Nephron (organoid): ENCODE data around the gene VIT.

Source experiments
- H3K27ac Mint-ChIP-seq, 3 experiments: 2 replicates each; pipeline ENCODE4 v1.8.0; 2020; ENCODE audit warnings: mixed read lengths in 3 of 3, mild to moderate bottlenecking in 2 of 3, moderate library complexity in 1 of 3
- H3K27me3 Mint-ChIP-seq: 2 replicates; pipeline ENCODE4 v1.8.0; 2021; ENCODE audit warnings: low read depth, mild to moderate bottlenecking, moderate library complexity, mixed read lengths
- H3K36me3 Mint-ChIP-seq: 2 replicates; pipeline ENCODE4 v1.8.0; 2020; ENCODE audit warnings: low read depth, mixed read lengths
- H3K4me1 Mint-ChIP-seq: 2 replicates; pipeline ENCODE4 v1.8.0; 2020; ENCODE audit warnings: mixed read lengths
- H3K4me3 Mint-ChIP-seq, 3 experiments: 2 replicates each; pipeline ENCODE4 v1.8.0; 2020; ENCODE audit warnings: mild to moderate bottlenecking in 3 of 3, mixed read lengths in 3 of 3, moderate library complexity in 2 of 3
- H3K9me3 Mint-ChIP-seq: 2 replicates; pipeline ENCODE4 v1.8.0; 2020; ENCODE audit warnings: mixed read lengths
- CTCF ChIP-seq, 3 experiments: fragments of 200-600 bp; sonication (generic); IDR thresholded peaks; one replicate each; pipeline ENCODE4 v1.5.0; 2021; ENCODE audit warnings: antibody characterized with exemption in 3 of 3; ENCODE audit not compliant: unreplicated experiment in 3 of 3

Gene VIT

GRCh38 chr2:36702781-36703180, 6.3 kb downstream of the VIT start:
- peaks cover 19% of the 10 kb centered on the region for H3K4me1 Mint-ChIP-seq
- no peak overlapping the region for H3K4me3 Mint-ChIP-seq
- H3K36me3 Mint-ChIP-seq: no peaks in the 10 kb centered on the region
- H3K27me3 Mint-ChIP-seq: peaks cover 9% of the 10 kb centered on the region
- no peak overlapping the region for H3K27ac Mint-ChIP-seq
- H3K9me3 Mint-ChIP-seq: no peaks in the 10 kb centered on the region
- no peak for TF ChIP-seq CTCF (IDR thresholded peaks at IDR 0.05; ENCODE audit: unreplicated experiment in 3 of 3)

GRCh38 chr2:36704475-36705150, 8.1 kb downstream of the VIT start:
- Mint-ChIP-seq H3K27me3 (peaks cover 12% of the 10 kb centered on the region), H3K4me1 (peaks cover 29% of the 10 kb centered on the region), H3K4me3 (no peak overlapping the region), H3K27ac (peak overlapping the region in 1 of 3 experiments; percentile 74), H3K36me3 (no peaks in the 10 kb centered on the region), H3K9me3 (peaks cover 3% of the 10 kb centered on the region)
- TF ChIP-seq CTCF (IDR thresholded peaks at IDR 0.05; ENCODE audit: unreplicated experiment in 3 of 3): no peak

- H3K9me3 Mint-ChIP-seq: peaks cover 7% of the 10 kb centered on the region
- H3K4me3 Mint-ChIP-seq: no peak overlapping the region
- peaks cover 13% of the 10 kb centered on the region for H3K27me3 Mint-ChIP-seq
- peak overlapping the region in 2 of 3 experiments; percentile 20 to 74 for H3K27ac Mint-ChIP-seq
- TF ChIP-seq CTCF (IDR thresholded peaks at IDR 0.05; ENCODE audit: unreplicated experiment in 3 of 3): no peak
- H3K36me3 Mint-ChIP-seq: no peaks in the 10 kb centered on the region
- H3K4me1 Mint-ChIP-seq: peaks cover 29% of the 10 kb centered on the region
These were observed 9.0 kb downstream of the VIT start for GRCh38 chr2:36705326-36706020.

- peaks cover 13% of the 10 kb centered on the region for H3K27me3 Mint-ChIP-seq
- no peaks in the 10 kb centered on the region for H3K36me3 Mint-ChIP-seq
- no peak for TF ChIP-seq CTCF (IDR thresholded peaks at IDR 0.05; ENCODE audit: unreplicated experiment in 3 of 3)
- H3K4me1 Mint-ChIP-seq: peaks cover 29% of the 10 kb centered on the region
- peaks cover 12% of the 10 kb centered on the region for H3K9me3 Mint-ChIP-seq
- no peak overlapping the region for H3K4me3 Mint-ChIP-seq
- peak overlapping the region in 2 of 3 experiments; percentile 20 to 74 for H3K27ac Mint-ChIP-seq
These were observed 9.7 kb downstream of the VIT start for GRCh38 chr2:36706021-36706876.

- Mint-ChIP-seq H3K36me3 (no peaks in the 10 kb centered on the region), H3K27ac (peak overlapping the region in 1 of 3 experiments; percentile 91), H3K4me3 (no peak overlapping the region)
These were observed 10.5 kb downstream of the VIT start for GRCh38 chr2:36707050-36707449.

More at GRCh38 chr2:36707050-36707449, 10.5 kb downstream of the VIT start:
- Mint-ChIP-seq H3K4me1 (peaks cover 24% of the 10 kb centered on the region), H3K9me3 (peaks cover 12% of the 10 kb centered on the region), H3K27me3 (peaks cover 13% of the 10 kb centered on the region)
- TF ChIP-seq CTCF (IDR thresholded peaks at IDR 0.05; ENCODE audit: unreplicated experiment in 3 of 3): no peak
